Measurements from ENCODE around the gene CENPX. TPM values are rescaled to one million over a fixed set of nuclear protein-coding genes. Genes with fewer than 3 reads are reported as not detected.

CENPX gene
- total RNA-seq, 1 donor from 2014 or later: 41.3 TPM

- DNase-seq (ENCODE audit: low spot score in 2 of 2): no peak
- H3K27ac ChIP-seq: no peak overlapping the region
- peaks cover 0 to 14% of the 10 kb centered on the region in 2 donors for H3K36me3 ChIP-seq
- H3K4me3 ChIP-seq: no peak overlapping the region
- intact Hi-C loops (cut with DNase I): no loop called here
- no peak for TF ChIP-seq CTCF (IDR thresholded peaks at IDR 0.05)
- H3K27me3 ChIP-seq: no peaks in the 10 kb centered on the region
- H3K9me3 ChIP-seq: no peaks in the 10 kb centered on the region
- peaks cover 16 to 24% of the 10 kb centered on the region in 2 donors for H3K4me1 ChIP-seq
These were observed 5.0 kb downstream of the CENPX start for GRCh38 chr17:82017612-82018151.

GRCh38 chr17:82016875-82017459 lies 5.7 kb downstream of the CENPX start:
- Histone ChIP-seq H3K4me3 (no peak overlapping the region), H3K36me3 (peaks cover 0 to 14% of the 10 kb centered on the region in 2 donors), H3K27ac (no peak overlapping the region), H3K4me1 (peaks cover 14 to 23% of the 10 kb centered on the region in 2 donors), H3K27me3 (no peaks in the 10 kb centered on the region), H3K9me3 (no peaks in the 10 kb centered on the region)
- intact Hi-C loops (cut with DNase I): no loop called here
- no peak for TF ChIP-seq CTCF (IDR thresholded peaks at IDR 0.05)
- no peak for DNase-seq (ENCODE audit: low spot score in 2 of 2)

- no peak for TF ChIP-seq CTCF (IDR thresholded peaks at IDR 0.05)
- intact Hi-C loops (cut with DNase I): no loop called here
- H3K36me3 ChIP-seq: peaks cover 0 to 14% of the 10 kb centered on the region in 2 donors
- no peak overlapping the region for H3K4me3 ChIP-seq
- H3K27me3 ChIP-seq: no peaks in the 10 kb centered on the region
- no peak overlapping the region for H3K27ac ChIP-seq
- peaks cover 7 to 16% of the 10 kb centered on the region in 2 donors for H3K4me1 ChIP-seq
- H3K9me3 ChIP-seq: no peaks in the 10 kb centered on the region
- no peak for DNase-seq (ENCODE audit: low spot score in 2 of 2)
These were observed 6.4 kb downstream of the CENPX start for GRCh38 chr17:82016061-82016874.

- intact Hi-C loops (cut with DNase I): no loop called here
- TF ChIP-seq CTCF (IDR thresholded peaks at IDR 0.05): no peak
- Histone ChIP-seq H3K36me3 (peaks cover 0 to 14% of the 10 kb centered on the region in 2 donors), H3K4me1 (peaks cover 7 to 15% of the 10 kb centered on the region in 2 donors), H3K9me3 (no peaks in the 10 kb centered on the region), H3K27ac (no peak overlapping the region), H3K27me3 (no peaks in the 10 kb centered on the region), H3K4me3 (no peak overlapping the region)
- no peak for DNase-seq (ENCODE audit: low spot score in 2 of 2)
These were observed 7.2 kb downstream of the CENPX start for GRCh38 chr17:82015311-82015971.

GRCh38 chr17:82014971-82015310 lies 7.7 kb downstream of the CENPX start:
- Histone ChIP-seq H3K4me3 (no peak overlapping the region), H3K4me1 (peaks cover 7 to 15% of the 10 kb centered on the region in 2 donors), H3K36me3 (peaks cover 0 to 14% of the 10 kb centered on the region in 2 donors), H3K27me3 (no peaks in the 10 kb centered on the region), H3K9me3 (no peaks in the 10 kb centered on the region), H3K27ac (no peak overlapping the region)
- intact Hi-C loops (cut with DNase I): no loop called here
- DNase-seq (ENCODE audit: low spot score in 2 of 2): no peak
- TF ChIP-seq CTCF (IDR thresholded peaks at IDR 0.05): no peak
